ENCODE results near the gene DAP3.

DNA sequence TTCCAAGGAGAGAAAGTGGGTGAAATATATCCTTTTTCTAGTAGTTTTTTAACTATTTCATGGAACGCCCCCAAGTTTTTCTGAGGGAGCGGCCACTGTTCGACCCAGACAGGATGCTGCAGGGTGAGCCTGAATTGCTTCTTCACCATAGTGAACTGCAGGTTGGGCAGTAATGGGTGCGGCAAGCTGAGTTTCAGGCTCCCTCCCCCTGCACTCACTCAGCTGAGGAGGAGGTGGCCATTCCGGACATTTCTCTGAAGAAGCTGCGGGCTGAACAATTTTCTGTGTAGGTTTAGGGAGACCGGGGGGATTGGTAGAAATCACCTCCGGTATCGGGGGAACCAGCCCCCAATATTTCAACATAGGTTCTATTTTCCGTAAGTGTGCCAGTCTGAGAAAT lies 8.2 kb downstream of the DAP3 start:
- TF ChIP-seq EZH2 (IDR thresholded peaks at IDR 0.05; ENCODE audit: borderline replicate concordance, low read length) (no peak), CTCF (IDR thresholded peaks at IDR 0.05; ENCODE audit: low read length) (no peak)
